H9 (cell line): ENCODE measurements around the gene UBXN10. TPM values are rescaled to one million over a fixed set of nuclear protein-coding genes. Genes with fewer than 3 reads are reported as not detected.

Experiments
- DNase-seq: peaks from one replicate; pipeline ENCODE4 v3.0.0-alpha.2; 2017
- H2AFZ ChIP-seq: one replicate; pipeline ENCODE4 v1.6.1; 2013; ENCODE audit warnings: mild to moderate bottlenecking, low read length, control low read depth, moderate library complexity
- H2AK5ac ChIP-seq: 2 replicates; pipeline ENCODE4 v1.6.1; 2013; ENCODE audit warnings: low read length, control low read depth, mixed read lengths; ENCODE audit not compliant: insufficient read length
- H2BK120ac ChIP-seq: one replicate; pipeline ENCODE4 v1.6.1; 2013; ENCODE audit warnings: low read depth, mild to moderate bottlenecking, low read length, control low read depth, inconsistent platforms; ENCODE audit not compliant: poor library complexity, severe bottlenecking
- H2BK12ac ChIP-seq: 2 replicates; pipeline ENCODE4 v1.6.1; 2013; ENCODE audit warnings: low read length, control low read depth, mixed read lengths, low read depth; ENCODE audit not compliant: insufficient read length
- H2BK15ac ChIP-seq: 2 replicates; pipeline ENCODE4 v1.6.1; 2013; ENCODE audit warnings: low read depth, low read length, control low read depth
- H2BK20ac ChIP-seq: one replicate; pipeline ENCODE4 v1.6.1; 2013; ENCODE audit warnings: low read depth, mild to moderate bottlenecking, low read length, control low read depth, inconsistent platforms; ENCODE audit not compliant: poor library complexity, severe bottlenecking
- H2BK5ac ChIP-seq: 2 replicates; pipeline ENCODE4 v1.6.1; 2013; ENCODE audit warnings: low read length, control low read depth, mixed read lengths; ENCODE audit not compliant: insufficient read length
- H3K14ac ChIP-seq: 2 replicates; pipeline ENCODE4 v1.6.1; 2013; ENCODE audit warnings: low read length, control low read depth; ENCODE audit not compliant: insufficient read depth
- H3K18ac ChIP-seq: 2 replicates; pipeline ENCODE4 v1.6.1; 2013; ENCODE audit warnings: low read depth, mild to moderate bottlenecking, mixed read lengths, low read length, control low read depth; ENCODE audit not compliant: insufficient read length
- H3K23ac ChIP-seq: 2 replicates; pipeline ENCODE4 v1.6.1; 2013; ENCODE audit warnings: low read length, control low read depth, mixed read lengths, low read depth; ENCODE audit not compliant: insufficient read length
- H3K23me2 ChIP-seq: 2 replicates; pipeline ENCODE4 v1.6.1; 2013; ENCODE audit warnings: low read depth, mild to moderate bottlenecking, mixed read lengths, low read length, control low read depth; ENCODE audit not compliant: insufficient read length, poor library complexity, severe bottlenecking
- H3K27ac ChIP-seq: 2 replicates; pipeline ENCODE4 v1.5.1; 2013; ENCODE audit warnings: low read length, control low read depth, mixed read lengths, low read depth; ENCODE audit not compliant: insufficient read length
- H3K27me3 ChIP-seq: 2 replicates; pipeline ENCODE4 v1.6.1; 2013; ENCODE audit warnings: low read length, control low read depth, inconsistent platforms; ENCODE audit not compliant: insufficient read depth
- H3K4ac ChIP-seq: 2 replicates; pipeline ENCODE4 v1.6.1; 2013; ENCODE audit warnings: low read depth, mild to moderate bottlenecking, control low read depth, inconsistent platforms, low read length, moderate library complexity
- H3K4me1 ChIP-seq: 2 replicates; pipeline ENCODE4 v1.6.1; 2013; ENCODE audit warnings: low read length, control low read depth, inconsistent platforms; ENCODE audit not compliant: insufficient read depth
- H3K4me2 ChIP-seq: 2 replicates; pipeline ENCODE4 v1.6.1; 2013; ENCODE audit warnings: low read length, control low read depth, mixed read lengths; ENCODE audit not compliant: insufficient read length, insufficient read depth
- H3K56ac ChIP-seq: 2 replicates; pipeline ENCODE4 v1.6.1; 2013; ENCODE audit warnings: low read depth, mild to moderate bottlenecking, mixed read lengths, low read length, control low read depth; ENCODE audit not compliant: insufficient read length
- H3K79me1 ChIP-seq: 2 replicates; pipeline ENCODE4 v1.6.1; 2013; ENCODE audit warnings: low read depth, mild to moderate bottlenecking, moderate library complexity, low read length, control low read depth, inconsistent platforms; ENCODE audit not compliant: insufficient read depth, poor library complexity, severe bottlenecking
- H3K79me2 ChIP-seq: 2 replicates; pipeline ENCODE4 v1.6.1; 2013; ENCODE audit warnings: low read length, control low read depth, inconsistent platforms; ENCODE audit not compliant: insufficient read depth
- H3K9ac ChIP-seq: 2 replicates; pipeline ENCODE4 v1.6.1; 2013; ENCODE audit warnings: low read length, control low read depth, mixed read lengths; ENCODE audit not compliant: insufficient read length; ENCODE audit errors: extremely low read depth
- H3K9me3 ChIP-seq: one replicate; pipeline ENCODE4 v1.6.1; 2013; ENCODE audit warnings: low read depth, low read length, inconsistent platforms; ENCODE audit not compliant: control insufficient read depth
- H3T11ph ChIP-seq: one replicate; pipeline ENCODE4 v1.6.1; 2013; ENCODE audit warnings: mild to moderate bottlenecking, low read length, control low read depth, inconsistent platforms
- H4K20me1 ChIP-seq: one replicate; pipeline ENCODE4 v1.6.1; 2013; ENCODE audit not compliant: control insufficient read depth, insufficient read length, insufficient read depth
- H4K5ac ChIP-seq: 2 replicates; pipeline ENCODE4 v1.6.1; 2013; ENCODE audit warnings: low read depth, mild to moderate bottlenecking, mixed read lengths, low read length, control low read depth; ENCODE audit not compliant: insufficient read length
- H4K8ac ChIP-seq: replicated peaks from 2 replicates; pipeline ENCODE4 v1.6.1; 2013; ENCODE audit warnings: low read length, control low read depth, mixed read lengths, low read depth; ENCODE audit not compliant: insufficient read length
- H4K91ac ChIP-seq: 2 replicates; pipeline ENCODE4 v1.6.1; 2013; ENCODE audit warnings: low read depth, mild to moderate bottlenecking, moderate library complexity, mixed read lengths, low read length, control low read depth; ENCODE audit not compliant: insufficient read length
- H3K27ac Mint-ChIP-seq, 3 experiments: 2 replicates in 2 of 3; 3 replicates in 1 of 3; pipeline ENCODE4 v1.8.0; 2020 to 2021; ENCODE audit warnings: mixed read lengths in 3 of 3, mild to moderate bottlenecking in 1 of 3, moderate library complexity in 1 of 3
- H3K27me3 Mint-ChIP-seq: 2 replicates; pipeline ENCODE4 v1.8.0; 2021; ENCODE audit warnings: low read depth, mild to moderate bottlenecking, moderate library complexity, mixed read lengths
- H3K36me3 Mint-ChIP-seq, 3 experiments: 2 replicates in 2 of 3; 3 replicates in 1 of 3; pipeline ENCODE4 v1.8.0; 2020 to 2021; ENCODE audit warnings: low read depth in 3 of 3, mixed read lengths in 3 of 3; ENCODE audit not compliant: insufficient read depth in 1 of 3
- H3K4me1 Mint-ChIP-seq, 2 experiments: 2 replicates each; pipeline ENCODE4 v1.8.0; 2020; ENCODE audit warnings: mixed read lengths in 2 of 2
- H3K4me3 Mint-ChIP-seq, 2 experiments: 2 replicates in 1 of 2; 3 replicates in 1 of 2; pipeline ENCODE4 v1.8.0; 2020 to 2021; ENCODE audit warnings: mild to moderate bottlenecking in 2 of 2, mixed read lengths in 2 of 2, moderate library complexity in 1 of 2
- H3K9me3 Mint-ChIP-seq, 2 experiments: 2 replicates in 1 of 2; 3 replicates in 1 of 2; pipeline ENCODE4 v1.8.0; 2020; ENCODE audit warnings: mild to moderate bottlenecking in 2 of 2, mixed read lengths in 2 of 2, moderate library complexity in 1 of 2
- CTCF ChIP-seq: fragments of 200-600 bp; sonication (generic); conservative IDR thresholded peaks from 3 replicates; pipeline ENCODE4 v1.8.0; 2021; ENCODE audit warnings: antibody characterized with exemption, mild to moderate bottlenecking
- WGBS: extraction: QIAGEN DNeasy Blood & Tissue Kit; methylation state at CpG from one replicate; pipeline ENCODE4 v1.1.7; 2013; ENCODE audit warnings: missing lambda C conversion rate, low lambda C conversion rate, mixed read lengths; ENCODE audit not compliant: insufficient read length; ENCODE audit errors: extremely low coverage; 5-methylcytosine and 5-hydroxymethylcytosine counted together
- total RNA-seq: library from RNA; stranded (reverse); gene quantifications from 2 replicates; pipeline ENCODE4 v1.2.1, GENCODE V29; 2021

Gene UBXN10
- total RNA-seq, 1 experiment from 2014 or later, result 0.59 TPM

GRCh38 chr1:20138346-20138745 lies 47.5 kb upstream of the UBXN10 start:
- Histone ChIP-seq H2BK120ac (no peak overlapping the region), H3K9ac (no peak overlapping the region), H4K91ac (no peak overlapping the region), H3K79me2 (no peaks in the 10 kb centered on the region), H3K27ac (no peak overlapping the region), H3K56ac (no peak overlapping the region), H2AFZ (no peak overlapping the region), H3K23ac (no peak overlapping the region), H3K4me1 (no peaks in the 10 kb centered on the region), H3K18ac (no peak overlapping the region), H3K9me3 (no peaks in the 10 kb centered on the region), H2BK5ac (no peak overlapping the region), H2BK20ac (no peak overlapping the region), H4K5ac (no peak overlapping the region), H3K4me2 (no peak overlapping the region), H3K27me3 (no peaks in the 10 kb centered on the region), H3K23me2 (no peaks in the 10 kb centered on the region), H4K8ac (no peak overlapping the region), H2BK12ac (no peak overlapping the region), H3K4ac (no peak overlapping the region), H3K79me1 (no peaks in the 10 kb centered on the region), H3T11ph (no peak overlapping the region), H2BK15ac (no peak overlapping the region), H3K14ac (no peak overlapping the region), H2AK5ac (no peak overlapping the region), H4K20me1 (no peaks in the 10 kb centered on the region)
- no CpG with 5 or more reads among the region's 6 CpGs for WGBS
- Mint-ChIP-seq H3K27me3 (peaks cover 5% of the 10 kb centered on the region), H3K36me3 (no peaks in the 10 kb centered on the region), H3K4me3 (no peak overlapping the region), H3K27ac (no peak overlapping the region), H3K9me3 (no peaks in the 10 kb centered on the region; a peak in 1 of 5 replicates), H3K4me1 (peaks cover 0 to 4% of the 10 kb centered on the region in 2 experiments; a peak in 1 of 4 replicates)
- TF ChIP-seq CTCF, result no peak
- no peak for DNase-seq
